IMR-90 (cell line): ENCODE data around the gene ZBTB40. TPM values are rescaled to one million over a fixed set of nuclear protein-coding genes. Genes with fewer than 3 reads are reported as not detected.

Experiments
- ATAC-seq: fragments of 200-7000 bp; cut with Tn5 transposase; 2 replicates; pipeline ENCODE4 v1.9.1; 2020; ENCODE audit warnings: low read depth, mild to moderate bottlenecking, moderate library complexity
- BruUV-seq: library from RNA; stranded (reverse); fragments of 400-500 nt; replicated peaks from 2 replicates; lab custom pipeline; 2021; lab: Mats Ljungman, UMichigan
- CTCF ChIA-PET: fragments of 300-600 bp; formaldehyde crosslinking; extraction: SDS; loops from one replicate; lab custom pipeline; 2021; ENCODE audit warnings: antibody characterized with exemption; lab: Yijun Ruan, JAX
- POLR2A ChIA-PET: fragments of 300-600 bp; sonication (Branson Sonifier 250); formaldehyde crosslinking; loops from one replicate; lab custom pipeline; 2022; ENCODE audit warnings: antibody characterized with exemption; ENCODE audit not compliant: unreplicated experiment; lab: Charles Lee
- DNase-seq: peaks from one replicate; pipeline ENCODE4 v3.0.0; 2013
- H2AFZ ChIP-seq: replicated peaks from 2 replicates; pipeline ENCODE3; 2013; ENCODE audit warnings: low read length, mild to moderate bottlenecking; ENCODE audit not compliant: poor library complexity
- H2AK5ac ChIP-seq: 2 replicates; pipeline ENCODE4 v1.6.1; 2013; ENCODE audit warnings: low read depth, low read length, inconsistent platforms
- H2AK9ac ChIP-seq: replicated peaks from 2 replicates; pipeline ENCODE3; 2013; ENCODE audit warnings: mild to moderate bottlenecking, low read depth, low read length, moderate library complexity; ENCODE audit not compliant: poor library complexity
- H2BK120ac ChIP-seq: 2 replicates; pipeline ENCODE4 v1.6.1; 2013; ENCODE audit warnings: low read depth, low read length, inconsistent platforms
- H2BK15ac ChIP-seq: 3 replicates; pipeline ENCODE4 v1.6.1; 2013; ENCODE audit warnings: low read depth, low read length, inconsistent platforms
- H2BK20ac ChIP-seq: 2 replicates; pipeline ENCODE4 v1.6.1; 2013; ENCODE audit warnings: low read depth, mild to moderate bottlenecking, inconsistent platforms, low read length, moderate library complexity
- H2BK5ac ChIP-seq: 2 replicates; pipeline ENCODE4 v1.6.1; 2013; ENCODE audit warnings: mild to moderate bottlenecking, low read depth, low read length, inconsistent platforms; ENCODE audit not compliant: poor library complexity, severe bottlenecking
- H3K14ac ChIP-seq: replicated peaks from 2 replicates; pipeline ENCODE4 v1.6.1; 2013; ENCODE audit warnings: low read depth, low read length, inconsistent platforms
- H3K18ac ChIP-seq: 2 replicates; pipeline ENCODE4 v1.6.1; 2013; ENCODE audit warnings: low read depth, low read length, control low read depth
- H3K23ac ChIP-seq: 2 replicates; pipeline ENCODE4 v1.6.1; 2013; ENCODE audit warnings: low read depth, low read length, inconsistent platforms
- H3K27ac ChIP-seq: 2 replicates; pipeline ENCODE4 v1.5.1; 2013; ENCODE audit warnings: mild to moderate bottlenecking, control low read depth, low read length; ENCODE audit not compliant: insufficient read depth
- H3K27me3 ChIP-seq: 2 replicates; pipeline ENCODE4 v1.6.1; 2013; ENCODE audit warnings: low read length; ENCODE audit not compliant: control insufficient read depth, insufficient read depth
- H3K36me3 ChIP-seq: 2 replicates; pipeline ENCODE4 v1.6.1; 2013; ENCODE audit warnings: low read length, mixed read lengths; ENCODE audit not compliant: control insufficient read depth, insufficient read depth
- H3K4ac ChIP-seq: 2 replicates; pipeline ENCODE4 v1.6.1; 2013; ENCODE audit warnings: low read depth, low read length, inconsistent platforms
- H3K4me1 ChIP-seq: 2 replicates; pipeline ENCODE4 v1.6.1; 2013; ENCODE audit warnings: low read length, mixed read lengths; ENCODE audit not compliant: control insufficient read depth, insufficient read depth
- H3K4me2 ChIP-seq: 2 replicates; pipeline ENCODE4 v1.6.1; 2013; ENCODE audit warnings: low read depth, mild to moderate bottlenecking, control low read depth, low read length, moderate library complexity
- H3K4me3 ChIP-seq: 2 replicates; pipeline ENCODE4 v1.5.1; 2013; ENCODE audit warnings: low read depth, mild to moderate bottlenecking, control low read depth, low read length, moderate library complexity; ENCODE audit not compliant: insufficient read depth
- H3K56ac ChIP-seq: 2 replicates; pipeline ENCODE4 v1.6.1; 2013; ENCODE audit warnings: low read length, inconsistent platforms; ENCODE audit not compliant: insufficient read depth; ENCODE audit errors: extremely low read depth
- H3K79me1 ChIP-seq, 2 experiments: 2 replicates each; pipeline ENCODE4 v1.6.1; 2013; ENCODE audit warnings: low read length in 2 of 2, inconsistent platforms in 1 of 2, low read depth in 1 of 2
- H3K9ac ChIP-seq: 2 replicates; pipeline ENCODE4 v1.6.1; 2013; ENCODE audit warnings: low read depth, low read length, control low read depth
- H3K9me1 ChIP-seq: 2 replicates; pipeline ENCODE4 v1.6.1; 2013; ENCODE audit warnings: low read length, inconsistent platforms; ENCODE audit not compliant: insufficient read depth
- H3K9me3 ChIP-seq: 2 replicates; pipeline ENCODE4 v1.6.1; 2013; ENCODE audit warnings: low read length; ENCODE audit not compliant: control insufficient read depth, insufficient read depth
- H4K20me1 ChIP-seq: 2 replicates; pipeline ENCODE4 v1.6.1; 2013; ENCODE audit warnings: low read length, inconsistent platforms; ENCODE audit not compliant: insufficient read depth
- H4K5ac ChIP-seq: 2 replicates; pipeline ENCODE4 v1.6.1; 2013; ENCODE audit warnings: mild to moderate bottlenecking, low read depth, low read length, control low read depth
- H4K8ac ChIP-seq, 2 experiments: 2 replicates each; pipeline ENCODE4 v1.6.1; 2013; ENCODE audit warnings: low read depth in 2 of 2, low read length in 2 of 2, control low read depth in 1 of 2, inconsistent platforms in 1 of 2
- H4K91ac ChIP-seq: 2 replicates; pipeline ENCODE4 v1.6.1; 2013; ENCODE audit warnings: low read depth, low read length, inconsistent platforms; ENCODE audit not compliant: insufficient read depth
- MAZ ChIP-seq: IDR thresholded peaks from 2 replicates; pipeline ENCODE4 v1.6.1; 2012; ENCODE audit warnings: low read depth, mild to moderate bottlenecking, low read length, improper control_type of control experiment, moderate library complexity, borderline replicate concordance
- RCOR1 ChIP-seq: IDR thresholded peaks from 2 replicates; pipeline ENCODE4 v1.6.1; 2012; ENCODE audit warnings: mild to moderate bottlenecking, low read length, improper control_type of control experiment; ENCODE audit not compliant: insufficient replicate concordance
- WGBS, 2 experiments: methylation state at CpG; one replicate each; pipeline versions ENCODE4 v1.1.5 to v1.1.7; 2013; ENCODE audit warnings: missing lambda C conversion rate in 2 of 2; ENCODE audit not compliant: insufficient read length in 1 of 2; ENCODE audit errors: extremely low coverage in 2 of 2; 5-methylcytosine and 5-hydroxymethylcytosine counted together
- dilution Hi-C: fragments of 300-500 bp; cut with HindIII; formaldehyde crosslinking; loops from one replicate; pipeline ENCODE4 v1.14.3; 2018; ENCODE audit warnings: low sequenced_read_pairs; ENCODE audit not compliant: unreplicated experiment
- in situ Hi-C: fragments of 300-500 bp; cut with MboI; formaldehyde crosslinking; loops from 3 replicates; pipeline ENCODE4 v1.14.3; 2019; ENCODE audit warnings: low sequenced_read_pairs, inconsistent platforms, mixed read lengths
- intact Hi-C: fragments of 100-400 bp; cut with micrococcal nuclease; formaldehyde crosslinking; loops from 2 replicates; pipeline ENCODE4 v1.10.0; 2022
- polyA plus RNA-seq, 3 experiments: library from polyadenylated mRNA; depleted of rRNA; stranded (reverse); fragments of >200 nt; gene quantifications; 2 replicates each; pipeline ENCODE4 v1.2.3, GENCODE V29; 2012; ENCODE audit warnings: low replicate concordance in 1 of 3
- total RNA-seq: library from RNA; depleted of rRNA; stranded (reverse); fragments of >200 nt; gene quantifications from 2 replicates; pipeline ENCODE4 v1.2.3, GENCODE V29; 2012

ZBTB40 gene
- total and polyA plus RNA-seq, 2 of the 4 experiments (the other 2 are of a cell fraction) = 6.0 to 9.7 TPM

DNA sequence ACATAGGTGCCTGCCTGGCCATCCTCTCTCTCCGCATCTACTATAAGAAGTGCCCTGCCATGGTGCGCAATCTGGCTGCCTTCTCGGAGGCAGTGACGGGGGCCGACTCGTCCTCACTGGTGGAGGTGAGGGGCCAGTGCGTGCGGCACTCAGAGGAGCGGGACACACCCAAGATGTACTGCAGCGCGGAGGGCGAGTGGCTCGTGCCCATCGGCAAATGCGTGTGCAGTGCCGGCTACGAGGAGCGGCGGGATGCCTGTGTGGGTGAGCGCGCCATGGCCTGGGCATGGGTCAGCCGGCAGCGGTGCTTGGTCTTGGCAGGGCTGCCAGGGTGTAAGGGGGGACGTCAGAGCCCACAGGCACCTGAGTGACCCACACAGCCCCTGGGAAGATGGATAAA lies 125.0 kb downstream of the ZBTB40 start:
- no peak overlapping the region for H3K4ac ChIP-seq
- in situ Hi-C loops = no loop called here
- no peak overlapping the region for H4K8ac ChIP-seq
- H3K4me3 ChIP-seq = no peak overlapping the region
- no peak overlapping the region for H2AK5ac ChIP-seq
- H4K5ac ChIP-seq = no peak overlapping the region
- no peaks in the 10 kb centered on the region for H4K20me1 ChIP-seq
- H3K4me1 ChIP-seq = no peaks in the 10 kb centered on the region
- ChIA-PET CTCF (no interaction called here), POLR2A (no interaction called here)
- no peak overlapping the region for H2BK20ac ChIP-seq
- H3K36me3 ChIP-seq = no peaks in the 10 kb centered on the region
- WGBS, 2 experiments = 88% methylated on average over 12 of the region's 24 CpGs; no CpG with 5 or more reads in 1 of the 2 experiments
- H3K9me3 ChIP-seq = no peaks in the 10 kb centered on the region
- H2BK15ac ChIP-seq = no peak overlapping the region
- H3K79me1 ChIP-seq = no peaks in the 10 kb centered on the region
- no peak overlapping the region for H3K9ac ChIP-seq
- intact Hi-C loops = no loop called here
- H4K91ac ChIP-seq = no peak overlapping the region
- TF ChIP-seq MAZ = no peak
- TF ChIP-seq RCOR1 = no peak
- no peak overlapping the region for H3K27ac ChIP-seq
- dilution Hi-C loops = no loop called here
- no peak overlapping the region for H2AK9ac ChIP-seq
- H3K56ac ChIP-seq = no peak overlapping the region
- no peaks in the 10 kb centered on the region; the same call in 1 of the 2 replicates for H3K9me1 ChIP-seq
- H3K14ac ChIP-seq = no peak overlapping the region
- no peak for DNase-seq
- H2BK120ac ChIP-seq = no peak overlapping the region
- ATAC-seq = no peak
- H2BK5ac ChIP-seq = no peak overlapping the region
- no TSS peak for BruUV-seq
- H3K18ac ChIP-seq = no peak overlapping the region
- H2AFZ ChIP-seq = no peak overlapping the region
- H3K4me2 ChIP-seq = no peak overlapping the region
- H3K23ac ChIP-seq = no peak overlapping the region
- peaks cover 39% of the 10 kb centered on the region for H3K27me3 ChIP-seq
